ENCODE measurements around the gene VTCN1.

GRCh38 chr1:117169871-117170596, 40.7 kb downstream of the VTCN1 start:
- no peak for TF ChIP-seq CTCF (IDR thresholded peaks at IDR 0.05; ENCODE audit: poor library complexity, severe bottlenecking)
- TF ChIP-seq POLR2AphosphoS5 (IDR thresholded peaks at IDR 0.05), result no peak
- TF ChIP-seq EP300 (conservative IDR thresholded peaks at IDR 0.05; ENCODE audit: poor library complexity, severe bottlenecking), result no peak
- TF ChIP-seq, protein P1, sequence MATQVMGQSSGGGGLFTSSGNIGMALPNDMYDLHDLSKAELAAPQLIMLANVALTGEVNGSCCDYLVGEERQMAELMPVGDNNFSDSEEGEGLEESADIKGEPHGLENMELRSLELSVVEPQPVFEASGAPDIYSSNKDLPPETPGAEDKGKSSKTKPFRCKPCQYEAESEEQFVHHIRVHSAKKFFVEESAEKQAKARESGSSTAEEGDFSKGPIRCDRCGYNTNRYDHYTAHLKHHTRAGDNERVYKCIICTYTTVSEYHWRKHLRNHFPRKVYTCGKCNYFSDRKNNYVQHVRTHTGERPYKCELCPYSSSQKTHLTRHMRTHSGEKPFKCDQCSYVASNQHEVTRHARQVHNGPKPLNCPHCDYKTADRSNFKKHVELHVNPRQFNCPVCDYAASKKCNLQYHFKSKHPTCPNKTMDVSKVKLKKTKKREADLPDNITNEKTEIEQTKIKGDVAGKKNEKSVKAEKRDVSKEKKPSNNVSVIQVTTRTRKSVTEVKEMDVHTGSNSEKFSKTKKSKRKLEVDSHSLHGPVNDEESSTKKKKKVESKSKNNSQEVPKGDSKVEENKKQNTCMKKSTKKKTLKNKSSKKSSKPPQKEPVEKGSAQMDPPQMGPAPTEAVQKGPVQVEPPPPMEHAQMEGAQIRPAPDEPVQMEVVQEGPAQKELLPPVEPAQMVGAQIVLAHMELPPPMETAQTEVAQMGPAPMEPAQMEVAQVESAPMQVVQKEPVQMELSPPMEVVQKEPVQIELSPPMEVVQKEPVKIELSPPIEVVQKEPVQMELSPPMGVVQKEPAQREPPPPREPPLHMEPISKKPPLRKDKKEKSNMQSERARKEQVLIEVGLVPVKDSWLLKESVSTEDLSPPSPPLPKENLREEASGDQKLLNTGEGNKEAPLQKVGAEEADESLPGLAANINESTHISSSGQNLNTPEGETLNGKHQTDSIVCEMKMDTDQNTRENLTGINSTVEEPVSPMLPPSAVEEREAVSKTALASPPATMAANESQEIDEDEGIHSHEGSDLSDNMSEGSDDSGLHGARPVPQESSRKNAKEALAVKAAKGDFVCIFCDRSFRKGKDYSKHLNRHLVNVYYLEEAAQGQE (IDR thresholded peaks at IDR 0.05; ENCODE audit: borderline replicate concordance), result no peak
- no peak for TF ChIP-seq RAD21 (conservative IDR thresholded peaks at IDR 0.05)
- no peak for TF ChIP-seq EZH2 (IDR thresholded peaks at IDR 0.05; ENCODE audit: borderline replicate concordance, insufficient read depth, low read length, poor library complexity, severe bottlenecking)
- no peak for TF ChIP-seq MXI1 (conservative IDR thresholded peaks at IDR 0.05; ENCODE audit: poor library complexity, severe bottlenecking)
- TF ChIP-seq SMC3 (conservative IDR thresholded peaks at IDR 0.05; ENCODE audit: poor library complexity), result no peak

All from neural cell (in vitro differentiated cells).